GM21390 (cell line): ENCODE measurements around the gene DNAH14.
"Not testable (repeated sequence)": the region's sequence is repeated elsewhere in the genome, so short reads cannot be mapped to it uniquely, and the experiment has no call there.

Source experiments
- ATAC-seq: cut with Tn5 transposase; IDR thresholded peaks from one replicate; pipeline ENCODE4 v1.9.1; 2021; ENCODE audit not compliant: unreplicated experiment

Gene DNAH14

GRCh38 chr1:225146478-225146877, 217.0 kb downstream of the DNAH14 start:
- ATAC-seq: no peak

GRCh38 chr1:225147791-225148190, 218.3 kb downstream of the DNAH14 start:
- not testable (repeated sequence) for ATAC-seq

- no peak for ATAC-seq
These were observed 222.6 kb downstream of the DNAH14 start for GRCh38 chr1:225152061-225152460.

- no peak for ATAC-seq
These were observed 226.1 kb downstream of the DNAH14 start for GRCh38 chr1:225155555-225155954.

GRCh38 chr1:225156254-225156653, 226.8 kb downstream of the DNAH14 start:
- no peak for ATAC-seq

- ATAC-seq: no peak
These were observed 228.8 kb downstream of the DNAH14 start for GRCh38 chr1:225158291-225158690.

GRCh38 chr1:225159793-225160192, 230.3 kb downstream of the DNAH14 start:
- no peak for ATAC-seq

- not testable (repeated sequence) for ATAC-seq
These were observed 247.9 kb downstream of the DNAH14 start for GRCh38 chr1:225177409-225177808.

- ATAC-seq: no peak
These were observed 250.2 kb downstream of the DNAH14 start for GRCh38 chr1:225179686-225180085.

GRCh38 chr1:225182716-225183115, 253.2 kb downstream of the DNAH14 start:
- ATAC-seq: no peak

GRCh38 chr1:225191199-225191753, 261.8 kb downstream of the DNAH14 start:
- no peak for ATAC-seq

- ATAC-seq: no peak
These were observed 272.0 kb downstream of the DNAH14 start for GRCh38 chr1:225201447-225201846.

- ATAC-seq: no peak
These were observed 278.3 kb downstream of the DNAH14 start for GRCh38 chr1:225207791-225208190.

- ATAC-seq: no peak
These were observed 279.7 kb downstream of the DNAH14 start for GRCh38 chr1:225209153-225209552.

GRCh38 chr1:225210180-225210579, 280.7 kb downstream of the DNAH14 start:
- not testable (repeated sequence) for ATAC-seq

- not testable (repeated sequence) for ATAC-seq
These were observed 282.4 kb downstream of the DNAH14 start for GRCh38 chr1:225211694-225212442.

- no peak for ATAC-seq
These were observed 294.8 kb downstream of the DNAH14 start for GRCh38 chr1:225224287-225224686.

GRCh38 chr1:225225681-225226080, 296.2 kb downstream of the DNAH14 start:
- no peak for ATAC-seq

- no peak for ATAC-seq
These were observed 299.4 kb downstream of the DNAH14 start for GRCh38 chr1:225228871-225229303.

GRCh38 chr1:225229429-225229828, 300.0 kb downstream of the DNAH14 start:
- ATAC-seq: not testable (repeated sequence)

GRCh38 chr1:225230483-225230882, 301.0 kb downstream of the DNAH14 start:
- ATAC-seq: no peak

- not testable (repeated sequence) for ATAC-seq
These were observed 303.5 kb downstream of the DNAH14 start for GRCh38 chr1:225232930-225233329.

GRCh38 chr1:225242611-225243010, 313.1 kb downstream of the DNAH14 start:
- ATAC-seq: no peak
